Measurements from ENCODE around the gene CEP350.
"Not testable (repeated sequence)": the region's sequence is repeated elsewhere in the genome, so short reads cannot be mapped to it uniquely, and the experiment has no call there.

CEP350 gene

DNA sequence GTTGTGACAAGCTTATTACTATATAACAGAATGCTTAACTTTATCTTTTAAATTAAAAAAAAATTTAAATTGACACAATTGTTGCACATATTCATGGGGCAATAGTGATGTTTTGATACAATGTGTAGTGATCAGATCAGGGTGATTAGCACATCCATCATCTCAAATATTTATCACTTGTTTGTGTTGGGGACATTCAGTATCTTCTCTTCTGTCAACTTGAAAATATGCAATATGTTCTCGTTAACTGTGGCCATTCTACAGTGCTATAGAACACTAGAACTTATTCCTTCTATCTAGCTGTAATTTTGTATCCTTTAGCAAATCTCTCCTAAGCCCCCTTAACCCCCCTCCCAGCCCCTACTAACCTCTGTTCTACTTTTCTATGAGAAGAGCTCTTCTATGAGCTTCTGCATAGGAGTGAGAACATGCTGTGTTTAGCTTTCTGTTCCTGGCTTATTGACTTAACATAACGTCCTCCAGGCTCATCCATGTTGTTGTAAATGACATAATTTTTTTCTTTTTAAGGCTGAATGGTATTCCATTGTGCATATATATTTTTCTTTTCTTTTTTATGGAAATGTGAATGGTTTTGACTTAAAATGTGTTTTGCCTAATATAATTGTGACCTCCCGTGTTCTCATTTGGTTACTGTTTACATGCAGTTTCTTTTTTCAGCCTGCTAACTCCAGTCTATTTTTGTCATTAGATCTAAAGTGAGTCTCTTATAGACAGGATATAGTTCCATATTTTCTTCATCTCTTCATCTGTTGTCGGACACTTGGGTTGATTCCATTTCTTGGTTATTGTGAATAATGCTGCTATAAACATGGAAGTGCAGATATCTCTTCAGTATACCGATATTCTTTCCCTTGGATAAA, 23.8 kb downstream of the CEP350 start:
- DNase-seq (ENCODE audit: low spot score) = no peak

DNA sequence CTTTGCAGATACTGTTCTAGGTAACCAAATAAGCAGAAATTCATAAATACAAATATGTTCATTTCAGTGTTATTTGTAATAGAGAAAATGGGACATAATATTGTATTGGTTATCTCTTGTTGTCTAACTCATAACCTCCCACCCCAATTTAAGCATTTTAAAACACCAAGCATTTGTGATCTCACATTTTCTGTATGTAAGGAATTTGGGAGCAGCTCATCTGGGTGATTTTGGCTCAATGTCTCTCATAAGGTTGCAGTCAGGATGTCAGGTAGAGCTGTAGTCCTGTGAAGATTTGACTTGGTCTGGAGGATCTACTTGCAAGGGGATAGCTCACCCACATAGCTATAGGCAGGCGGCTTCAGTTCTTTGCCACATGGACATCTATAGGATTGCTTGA, 29.5 kb downstream of the CEP350 start:
- no peak for DNase-seq (ENCODE audit: low spot score)

GRCh38 chr1:179984942-179985341, 30.3 kb downstream of the CEP350 start:
- no peak for DNase-seq (ENCODE audit: low spot score)

DNA sequence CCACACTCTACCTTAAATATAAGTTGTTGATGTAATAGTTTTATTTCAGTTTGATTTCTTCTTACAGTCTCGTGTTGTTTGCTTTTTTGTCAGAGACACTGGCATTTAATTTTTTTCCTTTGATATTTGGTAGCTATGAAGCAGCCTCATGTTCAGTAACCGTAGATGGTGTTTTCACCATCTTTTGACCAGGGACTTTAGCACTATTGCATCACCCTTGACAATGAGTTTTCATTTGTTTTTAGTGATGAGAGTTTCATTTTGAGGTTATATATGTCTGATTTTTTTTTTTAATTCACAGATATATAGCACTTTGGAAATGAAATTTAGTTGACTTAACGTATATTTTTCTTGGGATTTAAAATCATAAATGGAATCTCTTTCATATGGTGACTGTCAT, 36.2 kb downstream of the CEP350 start:
- DNase-seq (ENCODE audit: low spot score) = no peak

GRCh38 chr1:179995576-179995975, 41.0 kb downstream of the CEP350 start:
- DNase-seq (ENCODE audit: low spot score) = no peak

- no peak for DNase-seq (ENCODE audit: low spot score)
Measured at GRCh38 chr1:179996099-179996498, 41.5 kb downstream of the CEP350 start.

GRCh38 chr1:180000575-180000974, 46.0 kb downstream of the CEP350 start:
- no peak for DNase-seq (ENCODE audit: low spot score)

GRCh38 chr1:180002437-180002836, 47.8 kb downstream of the CEP350 start:
- no peak for DNase-seq (ENCODE audit: low spot score)

- no peak for DNase-seq (ENCODE audit: low spot score)
Measured at GRCh38 chr1:180003026-180003695, 48.6 kb downstream of the CEP350 start.

DNA sequence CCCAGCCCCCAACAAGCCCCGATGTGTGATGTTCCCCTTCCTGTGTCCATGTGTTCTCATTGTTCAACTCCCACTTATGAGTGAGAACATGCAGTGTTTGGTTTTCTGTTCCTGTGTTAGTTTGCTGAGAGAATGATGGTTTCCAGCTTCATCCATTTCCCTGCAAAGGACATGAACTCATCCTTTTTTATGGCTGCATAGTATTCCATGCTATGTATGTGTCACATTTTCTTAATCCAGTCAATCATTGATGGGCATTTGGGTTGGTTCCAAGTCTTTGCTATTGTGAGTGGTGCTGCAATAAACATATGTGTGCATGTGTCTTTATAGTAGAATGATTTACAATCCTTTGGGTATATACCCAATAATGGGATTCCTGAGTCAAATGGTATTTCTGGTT, 52.2 kb downstream of the CEP350 start:
- not testable (repeated sequence) for DNase-seq (ENCODE audit: low spot score)

GRCh38 chr1:180020017-180020416, 65.4 kb downstream of the CEP350 start:
- no peak for DNase-seq (ENCODE audit: low spot score)

DNA sequence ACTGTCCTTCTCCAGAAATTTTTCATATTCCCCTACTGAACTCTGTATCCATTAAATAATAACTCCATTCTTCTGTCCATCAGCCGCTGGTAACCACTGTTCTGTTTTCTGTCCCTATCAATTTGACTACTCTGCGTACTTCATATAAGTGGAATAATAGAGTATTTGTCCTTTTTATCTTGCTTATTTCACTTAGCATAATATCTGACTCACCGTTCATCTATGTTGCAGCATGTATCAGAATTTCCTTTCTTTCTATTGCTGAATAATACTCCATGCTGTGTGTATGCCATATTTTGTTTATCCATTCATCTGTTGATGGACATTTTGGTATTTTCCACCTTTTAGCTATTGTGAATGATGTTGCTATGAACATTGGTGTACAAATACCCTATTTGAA, 71.9 kb downstream of the CEP350 start:
- DNase-seq (ENCODE audit: low spot score) = no peak

GRCh38 chr1:180027949-180028445, 73.4 kb downstream of the CEP350 start:
- DNase-seq (ENCODE audit: low spot score) = no peak

DNA sequence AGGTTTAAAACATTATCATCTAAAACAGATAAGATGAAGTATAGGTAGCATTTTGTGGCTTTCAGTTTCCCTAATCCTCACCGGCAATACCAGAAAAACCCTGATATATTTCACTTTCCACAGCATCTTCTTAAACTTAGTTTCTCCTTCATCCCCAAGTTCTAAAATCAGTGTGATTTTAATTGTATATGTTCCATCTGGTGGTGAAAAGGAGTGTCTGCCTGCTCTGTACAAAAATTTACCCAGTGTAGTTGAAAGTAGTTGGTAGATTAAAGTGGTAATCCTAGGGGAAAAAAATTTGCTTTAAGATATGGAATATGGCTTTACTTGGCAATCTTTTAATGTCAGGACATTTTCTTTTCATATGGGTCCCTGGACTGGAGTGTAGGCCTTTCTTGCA, 74.3 kb downstream of the CEP350 start:
- DNase-seq (ENCODE audit: low spot score) = no peak

DNA sequence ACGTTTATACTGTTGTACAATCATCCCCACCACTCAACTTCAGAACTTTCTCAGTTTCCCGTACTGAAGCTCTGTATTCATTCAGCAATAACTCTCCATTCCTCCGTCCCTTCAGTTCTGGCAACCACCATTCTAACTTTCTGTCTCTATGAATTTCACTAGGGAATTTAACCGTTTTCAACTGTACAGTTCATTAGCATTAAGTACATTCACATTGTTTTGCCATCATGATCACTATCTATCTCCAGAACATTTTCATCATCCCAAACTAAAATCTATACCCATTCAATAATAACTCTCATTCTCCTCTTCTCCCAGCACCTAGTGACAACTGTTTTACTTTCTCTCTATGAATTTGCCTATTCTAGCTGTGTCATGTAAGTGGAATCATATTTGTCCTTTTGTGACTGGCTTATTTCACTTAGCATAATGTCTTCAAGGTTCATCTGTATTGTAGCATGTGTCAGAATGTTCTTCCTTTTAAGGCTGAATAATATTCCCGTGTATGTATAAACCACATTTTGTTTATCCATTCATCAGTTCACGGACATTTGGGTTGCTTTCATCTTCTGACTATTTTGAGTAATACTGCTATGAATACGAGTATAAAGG, 75.0 kb downstream of the CEP350 start:
- DNase-seq (ENCODE audit: low spot score) = no peak

GRCh38 chr1:180031664-180032063, 77.1 kb downstream of the CEP350 start:
- DNase-seq (ENCODE audit: low spot score) = no peak

- DNase-seq (ENCODE audit: low spot score) = no peak
Measured at GRCh38 chr1:180033390-180033789, 78.8 kb downstream of the CEP350 start.

GRCh38 chr1:180040034-180040433, 85.4 kb downstream of the CEP350 start:
- DNase-seq (ENCODE audit: low spot score) = no peak

GRCh38 chr1:180041582-180041981, 87.0 kb downstream of the CEP350 start:
- no peak for DNase-seq (ENCODE audit: low spot score)

DNA sequence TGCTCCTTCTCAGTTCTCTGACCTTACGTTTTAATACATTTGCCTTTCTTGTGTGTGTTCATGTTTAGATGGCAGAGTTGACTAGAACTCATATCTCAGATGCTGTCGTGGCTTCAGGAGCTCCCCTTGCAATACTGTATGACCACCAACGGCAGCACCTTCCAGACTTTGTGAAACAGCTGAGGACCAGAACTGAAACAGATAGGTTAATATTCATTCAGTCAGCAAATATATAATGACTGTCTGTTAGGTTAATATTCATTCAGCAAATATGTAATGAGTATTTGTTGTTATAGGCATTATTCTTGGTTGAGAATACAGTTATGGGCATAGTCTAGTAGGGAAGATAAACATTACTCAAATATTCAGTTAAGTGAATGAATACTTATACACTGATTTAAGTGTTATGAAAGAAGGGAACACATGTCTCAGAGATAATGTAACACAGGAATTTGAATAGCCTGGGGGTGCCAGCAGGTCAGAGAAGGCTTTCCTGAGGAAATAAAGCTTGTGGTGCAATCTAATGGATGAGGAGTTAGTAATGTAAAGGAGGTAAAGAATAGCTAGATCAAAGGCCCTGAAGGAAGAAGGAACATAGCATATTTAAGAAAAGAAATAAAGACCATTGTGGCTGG, 88.5 kb downstream of the CEP350 start:
- no peak for DNase-seq (ENCODE audit: low spot score)

DNA sequence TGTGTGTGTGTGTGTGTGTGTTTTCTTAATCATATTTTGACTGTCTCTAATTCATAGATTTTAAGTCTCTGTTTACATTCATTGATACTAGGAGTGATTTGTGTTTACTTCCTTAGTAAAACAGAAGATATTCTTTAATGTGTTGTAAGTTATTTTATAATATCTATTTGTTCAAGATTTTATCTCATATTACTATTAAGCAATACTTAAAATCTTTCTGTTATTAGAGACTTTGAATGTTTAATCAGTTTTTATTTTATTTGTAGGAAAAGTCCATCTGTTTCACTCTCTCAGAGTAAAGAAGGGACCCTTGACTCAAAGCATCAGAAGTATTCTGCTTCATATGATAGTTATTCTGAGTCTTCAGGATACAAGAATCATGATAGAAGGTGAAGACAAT, 89.2 kb downstream of the CEP350 start:
- DNase-seq (ENCODE audit: low spot score) = no peak

DNA sequence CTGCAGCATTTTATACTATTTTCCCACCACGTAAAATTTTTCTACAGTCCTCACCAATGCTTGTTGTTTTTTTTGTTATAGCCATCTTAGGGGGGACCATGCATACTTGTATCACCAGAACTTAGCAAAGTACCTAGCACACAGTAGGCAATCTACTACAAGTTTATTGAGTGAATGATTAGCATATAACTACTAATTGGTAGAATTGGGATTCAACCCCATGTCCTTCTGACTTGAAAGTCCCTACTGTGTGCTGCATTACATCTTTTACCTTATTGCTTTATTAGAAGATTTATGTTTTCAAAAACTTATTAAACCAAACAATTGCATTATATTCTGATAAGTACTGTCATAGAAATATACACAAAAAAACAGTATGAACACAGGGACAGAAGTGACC, 92.1 kb downstream of the CEP350 start:
- DNase-seq (ENCODE audit: low spot score) = no peak
